Choroid plexus epithelial cell (primary cell): ENCODE data around the gene SORBS1.

Experiments used
- DNase-seq: peaks from one replicate; pipeline ENCODE4 v3.0.0-alpha.2; 2010; ENCODE audit warnings: low read depth
- H3K4me3 ChIP-seq: 2 replicates; pipeline ENCODE4 v1.5.1; 2011; ENCODE audit warnings: low read depth, mild to moderate bottlenecking, control low read depth, low read length, moderate library complexity
- CTCF ChIP-seq: conservative IDR thresholded peaks from 2 replicates; pipeline ENCODE4 v1.5.1; 2011; ENCODE audit warnings: low read depth, mild to moderate bottlenecking, control low read depth, inconsistent platforms, low read length, moderate library complexity

Gene SORBS1

GRCh38 chr10:95315509-95315908, 245.7 kb downstream of the SORBS1 start:
- TF ChIP-seq CTCF, result no peak
- no peak overlapping the region for H3K4me3 ChIP-seq
- DNase-seq, result no peak

- DNase-seq, result no peak
- TF ChIP-seq CTCF, result no peak
- no peak overlapping the region for H3K4me3 ChIP-seq
These were observed 246.8 kb downstream of the SORBS1 start for GRCh38 chr10:95314192-95314918.

- TF ChIP-seq CTCF, result no peak
- no peak for DNase-seq
- H3K4me3 ChIP-seq, result no peak overlapping the region
These were observed 248.1 kb downstream of the SORBS1 start for GRCh38 chr10:95312986-95313495.

- no peak for TF ChIP-seq CTCF
- DNase-seq, result no peak
- no peak overlapping the region for H3K4me3 ChIP-seq
These were observed 248.9 kb downstream of the SORBS1 start for GRCh38 chr10:95312257-95312656.

- no peak for DNase-seq
- H3K4me3 ChIP-seq, result no peak overlapping the region
- TF ChIP-seq CTCF, result no peak
These were observed 251.2 kb downstream of the SORBS1 start for GRCh38 chr10:95309958-95310357.

- TF ChIP-seq CTCF, result no peak
- DNase-seq, result peak; percentile 98
- no peak overlapping the region for H3K4me3 ChIP-seq
These were observed 252.5 kb downstream of the SORBS1 start for GRCh38 chr10:95308389-95309302.
